OCI-LY7 (cell line): ENCODE measurements around the gene MYOC. TPM values are rescaled to one million over a fixed set of nuclear protein-coding genes. Genes with fewer than 3 reads are reported as not detected.

Experiments used
- BruUV-seq: library from RNA; stranded (reverse); fragments of 400-500 nt; replicated peaks from 2 replicates; lab custom pipeline; 2021; lab: Mats Ljungman, UMichigan
- CTCF ChIA-PET: fragments of 300-600 bp; sonication (Branson Sonifier 250); formaldehyde crosslinking; loops from one replicate; lab custom pipeline; 2022; ENCODE audit warnings: antibody characterized with exemption; ENCODE audit not compliant: unreplicated experiment; lab: Charles Lee
- POLR2A ChIA-PET: fragments of 300-600 bp; sonication (Branson Sonifier 250); formaldehyde crosslinking; loops from one replicate; lab custom pipeline; 2022; ENCODE audit warnings: antibody characterized with exemption; lab: Charles Lee
- DNase-seq: peaks from one replicate; pipeline ENCODE4 v3.0.0-alpha.2; 2015; ENCODE audit warnings: low spot score
- H2AFZ ChIP-seq: fragments of 200-600 bp; sonication (generic), shearing (Covaris generic); 2 replicates; pipeline ENCODE4 v1.6.1; 2014; ENCODE audit warnings: mild to moderate bottlenecking, antibody characterized with exemption, low read length, moderate library complexity
- H3K27ac ChIP-seq: fragments of 200-600 bp; sonication (generic); 2 replicates; pipeline ENCODE4 v1.5.1; 2014; ENCODE audit warnings: mixed run types, low read depth, mild to moderate bottlenecking, moderate library complexity, low read length, inconsistent platforms; ENCODE audit not compliant: poor library complexity, severe bottlenecking
- H3K36me3 ChIP-seq: fragments of 200-600 bp; sonication (generic); 2 replicates; pipeline ENCODE4 v1.6.1; 2014; ENCODE audit warnings: mild to moderate bottlenecking, antibody characterized with exemption, low read length, moderate library complexity, mixed read lengths; ENCODE audit not compliant: insufficient read depth
- H3K4me1 ChIP-seq: fragments of 200-600 bp; sonication (generic); 2 replicates; pipeline ENCODE4 v1.5.1; 2014; ENCODE audit warnings: mild to moderate bottlenecking, low read length; ENCODE audit not compliant: insufficient read depth, poor library complexity, severe bottlenecking
- H3K4me2 ChIP-seq: fragments of 200-600 bp; sonication (generic); 2 replicates; pipeline ENCODE4 v1.6.1; 2014; ENCODE audit warnings: mild to moderate bottlenecking, low read length
- H3K4me3 ChIP-seq: fragments of 200-600 bp; sonication (generic); 2 replicates; pipeline ENCODE4 v1.5.1; 2014; ENCODE audit warnings: mild to moderate bottlenecking, low read depth, low read length; ENCODE audit not compliant: poor library complexity, severe bottlenecking
- H3K79me2 ChIP-seq: fragments of 200-600 bp; sonication (generic); 2 replicates; pipeline ENCODE4 v1.6.1; 2016; ENCODE audit warnings: low read depth, mild to moderate bottlenecking, low read length, moderate library complexity, mixed read lengths; ENCODE audit not compliant: insufficient read depth
- H3K9me2 ChIP-seq: fragments of 200-600 bp; sonication (generic); 2 replicates; pipeline ENCODE4 v1.6.1; 2016; ENCODE audit warnings: mild to moderate bottlenecking, low read length, mixed read lengths; ENCODE audit not compliant: insufficient read depth
- H3K9me3 ChIP-seq: fragments of 200-600 bp; sonication (generic); 2 replicates; pipeline ENCODE4 v1.6.1; 2014; ENCODE audit warnings: mild to moderate bottlenecking, mixed run types, low read length, mixed read lengths
- H4K20me1 ChIP-seq: fragments of 200-600 bp; sonication (generic); 2 replicates; pipeline ENCODE4 v1.6.1; 2014; ENCODE audit warnings: mild to moderate bottlenecking, antibody characterized with exemption, low read length, moderate library complexity, mixed read lengths; ENCODE audit not compliant: insufficient read depth
- CTCF ChIP-seq: fragments of 200-600 bp; sonication (generic); conservative IDR thresholded peaks from 2 replicates; pipeline ENCODE4 v1.5.1; 2014; ENCODE audit warnings: mild to moderate bottlenecking, antibody characterized with exemption, low read length, moderate library complexity, mixed read lengths
- EZH2phosphoT487 ChIP-seq: fragments of 200-600 bp; sonication (generic); IDR thresholded peaks from 2 replicates; pipeline ENCODE4 v1.6.1; 2018; ENCODE audit warnings: low read depth, borderline replicate concordance, mild to moderate bottlenecking, mixed run types, antibody characterized with exemption, low read length, moderate library complexity, mixed read lengths
- intact Hi-C: fragments of 100-400 bp; cut with micrococcal nuclease; formaldehyde crosslinking; loops from one replicate; pipeline ENCODE4 v1.10.0; 2022; ENCODE audit not compliant: unreplicated experiment
- total RNA-seq, 2 experiments: library from RNA; depleted of rRNA in 1 of 2; stranded (reverse); fragments of >200 nt in 1 of 2; shearing (Covaris generic) in 1 of 2; gene quantifications; 2 replicates each; pipeline ENCODE4 v1.2.3, GENCODE V29; 2014 to 2022

The MYOC gene
- total RNA-seq, 2 experiments from 2014 or later = not detected

- CTCF ChIA-PET = no interaction called here
- H3K4me2 ChIP-seq = no peak overlapping the region
Measured at GRCh38 chr1:171597203-171597602, 55.3 kb downstream of the MYOC start.

GRCh38 chr1:171596705-171597104 is 55.8 kb downstream of the MYOC start:
- Histone ChIP-seq H3K36me3 (peaks cover 45% of the 10 kb centered on the region), H4K20me1 (no peaks in the 10 kb centered on the region), H3K9me3 (no peaks in the 10 kb centered on the region), H3K27ac (no peak overlapping the region), H3K79me2 (no peaks in the 10 kb centered on the region), H3K4me3 (no peak overlapping the region), H3K4me1 (no peaks in the 10 kb centered on the region), H3K9me2 (no peaks in the 10 kb centered on the region), H3K4me2 (no peak overlapping the region), H2AFZ (no peak overlapping the region)
- no TSS peak for BruUV-seq
- DNase-seq = no peak
- intact Hi-C loops = no loop called here
- ChIA-PET CTCF (no interaction called here), POLR2A (interaction anchor here (0.6 to 1.2 kb wide), 4 partner anchors 11 to 396 kb away, joined by 3 to 8 read pairs (median 6); no protein-coding TSS in a partner anchor)
- no peak for TF ChIP-seq CTCF
- TF ChIP-seq EZH2phosphoT487 = no peak

More at GRCh38 chr1:171597203-171597602, 55.3 kb downstream of the MYOC start:
- DNase-seq = no peak
- Histone ChIP-seq H2AFZ (no peak overlapping the region), H3K79me2 (no peaks in the 10 kb centered on the region), H3K4me3 (no peak overlapping the region), H4K20me1 (no peaks in the 10 kb centered on the region), H3K4me1 (no peaks in the 10 kb centered on the region), H3K36me3 (peaks cover 41% of the 10 kb centered on the region), H3K27ac (no peak overlapping the region), H3K9me3 (no peaks in the 10 kb centered on the region), H3K9me2 (no peaks in the 10 kb centered on the region)
- TF ChIP-seq CTCF (no peak), EZH2phosphoT487 (no peak)
- intact Hi-C loops = no loop called here
- no TSS peak for BruUV-seq
- POLR2A ChIA-PET = interaction anchor here (0.6 to 1.2 kb wide), 3 partner anchors 20 to 396 kb away, joined by 3 to 8 read pairs (median 7); no protein-coding TSS in a partner anchor

GRCh38 chr1:171596119-171596518 is 56.4 kb downstream of the MYOC start:
- BruUV-seq = no TSS peak
- ChIA-PET CTCF (no interaction called here), POLR2A (interaction anchor here (1.2 kb wide), 2 partner anchors 11 to 138 kb away, joined by 3 to 4 read pairs; no protein-coding TSS in a partner anchor)
- no peak overlapping the region for H3K4me3 ChIP-seq
- intact Hi-C loops = no loop called here
- no peaks in the 10 kb centered on the region for H3K79me2 ChIP-seq
- H3K9me2 ChIP-seq = no peaks in the 10 kb centered on the region
- no peak overlapping the region for H3K4me2 ChIP-seq
- peaks cover 51% of the 10 kb centered on the region for H3K36me3 ChIP-seq
- no peaks in the 10 kb centered on the region for H4K20me1 ChIP-seq
- H3K4me1 ChIP-seq = no peaks in the 10 kb centered on the region
- TF ChIP-seq CTCF = no peak
- no peak for TF ChIP-seq EZH2phosphoT487
- H3K27ac ChIP-seq = no peak overlapping the region
- no peaks in the 10 kb centered on the region for H3K9me3 ChIP-seq
- no peak overlapping the region for H2AFZ ChIP-seq
- no peak for DNase-seq
